IPS-11a (cell line): ENCODE results near the gene AP1S1.

Experiments
- H3K4me3 ChIP-seq: one replicate; pipeline ENCODE4 v1.5.1; 2013; ENCODE audit warnings: low read depth, low read length, control low read depth

The AP1S1 gene

DNA sequence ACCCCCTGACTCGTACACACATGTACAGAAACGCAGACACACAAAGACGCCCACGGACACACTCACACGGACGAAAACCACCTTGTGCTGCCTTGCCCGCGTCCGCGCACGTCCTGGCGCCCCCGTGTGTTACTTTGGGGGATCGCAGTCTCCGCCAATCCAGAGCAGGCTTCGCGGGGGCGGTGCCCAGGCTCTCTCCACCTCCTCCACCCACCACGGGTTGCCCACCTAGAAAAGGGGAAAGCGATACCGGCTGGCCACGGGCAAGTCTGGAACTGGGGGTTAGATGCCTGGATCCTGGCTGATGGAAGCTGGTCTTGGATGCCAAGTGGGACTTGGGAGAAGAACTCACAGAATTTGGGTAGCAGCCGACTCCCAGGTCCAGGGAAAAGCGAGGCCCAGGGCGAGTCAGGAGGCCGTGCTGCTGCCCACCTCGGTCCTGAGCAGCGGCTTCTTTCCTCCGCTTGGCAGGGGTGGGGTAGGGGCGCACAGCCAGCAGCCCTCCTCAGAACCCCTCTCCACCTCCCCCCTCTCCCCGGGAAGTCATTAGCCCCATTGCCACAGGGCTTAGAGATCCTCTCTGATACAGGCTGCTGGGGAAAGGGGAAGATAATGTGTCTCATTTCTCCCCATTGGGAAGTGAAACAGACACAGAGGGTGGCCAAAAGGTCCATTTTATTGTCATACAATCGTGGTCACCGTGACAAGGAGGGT is 15.7 kb downstream of the AP1S1 start:
- peak overlapping the region; percentile 8 for H3K4me3 ChIP-seq

DNA sequence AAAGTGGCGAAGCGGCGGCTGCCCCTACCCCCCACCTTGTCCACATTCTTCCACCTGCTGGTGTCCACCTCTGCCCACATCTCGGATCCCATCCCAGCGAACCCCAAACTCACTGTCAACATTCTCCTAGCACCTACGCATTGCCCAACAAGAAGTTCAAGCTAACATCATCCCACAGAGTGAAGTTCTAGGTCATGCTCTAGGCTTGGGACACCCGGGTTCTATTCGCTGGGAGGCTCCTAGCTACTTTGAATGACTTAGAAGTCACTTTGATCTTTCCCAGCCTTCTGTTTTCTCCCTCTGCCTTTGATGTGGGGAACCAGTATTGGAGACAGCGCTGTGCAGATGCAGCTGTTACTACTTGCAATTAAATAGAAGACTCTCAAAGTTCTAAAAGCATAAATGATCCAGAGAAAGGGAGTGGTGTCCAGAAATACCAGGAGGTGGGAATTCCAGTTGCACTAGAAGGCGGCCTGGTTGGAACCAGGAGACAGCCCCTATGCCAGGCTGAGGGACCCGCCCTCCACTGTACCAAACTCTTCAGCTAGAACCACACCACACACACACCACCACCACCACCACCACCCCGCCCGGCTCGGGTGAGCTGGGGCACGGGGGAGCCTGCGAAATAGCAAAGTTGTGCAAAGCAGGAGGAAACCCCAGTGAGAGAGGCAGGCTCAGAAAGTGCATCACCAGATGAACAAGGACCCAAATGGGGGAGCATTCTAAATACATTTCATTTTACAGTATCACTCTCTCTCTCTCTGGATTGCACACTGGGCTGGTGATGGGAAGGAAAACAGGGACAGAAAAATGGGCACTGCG is 16.6 kb downstream of the AP1S1 start:
- no peak overlapping the region for H3K4me3 ChIP-seq

DNA sequence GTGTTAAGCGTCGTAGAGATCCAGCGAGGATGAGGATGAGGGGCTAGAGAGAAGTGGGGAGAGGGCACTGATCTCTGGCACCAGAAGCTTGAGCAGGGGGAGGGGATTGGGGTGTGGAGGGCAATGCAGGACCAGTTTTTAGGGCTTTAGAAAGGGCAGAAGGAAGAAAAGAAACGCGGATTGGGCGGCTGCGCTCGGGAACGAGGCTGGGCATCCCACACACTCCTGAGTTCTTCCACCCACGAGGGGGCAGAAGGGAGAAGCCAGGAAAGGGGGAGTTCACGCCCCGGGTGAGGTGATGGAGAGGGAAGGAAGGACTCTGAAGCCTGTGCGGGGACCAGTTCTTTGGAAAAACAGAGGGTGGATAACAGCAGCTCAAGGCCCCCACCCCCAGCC is 17.2 kb downstream of the AP1S1 start:
- H3K4me3 ChIP-seq: no peak overlapping the region

DNA sequence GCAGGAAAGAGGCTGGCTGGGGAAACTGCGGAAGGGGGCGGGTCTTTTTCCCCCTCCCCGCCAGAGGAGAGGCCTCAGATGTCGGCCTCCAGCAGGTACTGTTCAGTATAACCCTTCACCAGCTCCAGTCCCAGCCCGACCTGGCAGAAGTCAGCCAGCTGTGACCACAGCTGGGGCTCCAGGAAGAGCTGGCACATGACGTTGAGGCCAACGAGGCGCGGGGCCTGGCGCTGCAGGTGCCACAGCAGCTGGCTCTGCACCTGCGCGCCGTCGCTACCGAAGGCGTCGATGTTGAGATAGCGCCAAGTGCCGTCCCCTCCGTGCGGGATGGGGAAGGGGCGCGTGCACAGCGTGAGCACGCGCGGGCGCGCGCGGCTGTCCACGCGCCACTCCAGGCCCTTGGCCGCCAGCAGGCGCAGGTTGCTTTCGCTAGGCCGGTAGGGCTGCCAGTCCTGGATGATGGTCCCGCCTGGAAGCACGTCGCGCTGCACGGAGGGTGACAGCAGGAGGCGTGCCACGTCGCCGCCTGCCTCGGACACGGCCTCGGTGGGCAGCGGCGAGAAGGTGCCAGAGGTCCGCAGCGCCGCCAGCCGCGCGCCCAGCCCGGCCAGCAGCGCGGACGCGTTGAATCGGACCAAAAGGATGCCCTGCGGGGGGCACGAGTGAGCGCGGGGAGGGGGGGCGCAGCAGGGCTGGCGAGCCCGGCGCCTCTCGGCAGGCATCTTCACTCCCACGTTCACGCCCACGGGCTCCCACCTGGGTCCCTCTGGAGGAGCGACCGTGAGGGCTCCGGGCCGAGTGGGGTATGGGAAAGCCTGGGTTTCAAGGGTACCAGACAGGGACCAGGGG is 18.0 kb downstream of the AP1S1 start:
- peak overlapping the region; percentile 17 for H3K4me3 ChIP-seq

DNA sequence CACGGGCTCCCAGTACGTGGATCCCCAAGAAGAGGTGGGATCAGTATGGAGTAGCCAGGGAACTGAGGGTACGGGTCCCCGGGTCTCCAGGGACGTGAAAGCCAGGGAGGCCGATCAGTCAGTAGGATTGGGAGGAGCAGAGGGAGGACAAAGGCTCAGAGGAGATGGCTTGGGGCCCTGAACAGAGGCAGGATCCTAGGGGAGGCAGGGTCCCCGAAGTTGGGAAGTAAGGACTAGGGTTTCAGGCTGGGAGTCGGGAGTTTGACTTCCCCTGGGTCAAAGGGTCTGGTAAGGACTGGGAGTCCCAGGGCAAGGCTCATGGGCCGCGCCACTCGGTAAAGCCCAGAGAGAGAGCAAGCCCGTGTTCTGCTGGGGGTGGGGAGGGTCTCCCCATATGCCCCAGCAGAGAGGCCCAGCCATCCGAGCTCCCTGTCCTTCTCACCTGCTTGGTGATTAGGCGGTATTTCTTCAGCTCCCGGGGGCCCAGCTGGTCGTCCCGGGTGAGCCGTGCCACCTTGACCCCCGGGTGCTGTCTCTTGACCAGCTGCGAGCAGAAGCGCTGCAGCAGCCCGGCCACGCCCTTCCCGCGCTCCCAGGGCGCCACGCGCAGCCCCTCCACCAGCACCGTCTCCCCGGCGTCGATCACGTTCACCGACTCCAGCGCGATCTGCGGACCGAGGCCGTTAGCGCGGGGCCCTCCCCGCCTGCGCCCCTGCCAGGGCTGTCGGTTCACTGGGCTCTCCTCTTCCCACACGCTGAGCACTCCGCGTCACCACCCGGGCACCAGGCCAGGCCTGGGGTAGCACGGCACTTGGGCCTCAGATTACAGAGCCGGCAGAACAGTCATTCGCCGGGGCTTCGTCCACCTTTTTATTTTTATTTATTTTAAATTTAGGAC is 18.8 kb downstream of the AP1S1 start:
- H3K4me3 ChIP-seq: no peak overlapping the region

DNA sequence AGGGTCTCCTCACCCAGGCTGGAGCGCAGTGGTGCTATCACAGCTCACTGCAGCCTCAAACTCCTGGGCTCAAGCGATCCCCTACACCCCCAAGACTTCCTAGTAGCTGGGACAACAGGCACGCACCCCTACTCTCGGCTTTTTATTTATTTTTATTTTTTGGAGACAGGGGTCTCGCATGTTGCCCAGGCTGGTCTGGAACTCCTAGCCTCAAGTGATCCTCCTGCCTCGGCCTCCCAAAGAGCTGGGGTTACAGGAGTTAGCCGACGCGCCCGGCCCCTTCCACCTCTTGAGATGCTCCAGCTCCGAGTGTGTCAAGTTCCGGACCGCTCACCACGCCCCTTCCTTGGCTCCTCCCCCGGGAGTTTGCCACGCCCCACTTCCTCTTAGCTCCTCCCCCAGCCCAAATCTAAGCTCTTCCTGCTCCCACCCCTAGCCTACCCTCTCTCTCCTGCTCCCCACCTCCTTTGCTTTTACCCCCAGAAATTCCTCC is 19.5 kb downstream of the AP1S1 start:
- H3K4me3 ChIP-seq: no peak overlapping the region

DNA sequence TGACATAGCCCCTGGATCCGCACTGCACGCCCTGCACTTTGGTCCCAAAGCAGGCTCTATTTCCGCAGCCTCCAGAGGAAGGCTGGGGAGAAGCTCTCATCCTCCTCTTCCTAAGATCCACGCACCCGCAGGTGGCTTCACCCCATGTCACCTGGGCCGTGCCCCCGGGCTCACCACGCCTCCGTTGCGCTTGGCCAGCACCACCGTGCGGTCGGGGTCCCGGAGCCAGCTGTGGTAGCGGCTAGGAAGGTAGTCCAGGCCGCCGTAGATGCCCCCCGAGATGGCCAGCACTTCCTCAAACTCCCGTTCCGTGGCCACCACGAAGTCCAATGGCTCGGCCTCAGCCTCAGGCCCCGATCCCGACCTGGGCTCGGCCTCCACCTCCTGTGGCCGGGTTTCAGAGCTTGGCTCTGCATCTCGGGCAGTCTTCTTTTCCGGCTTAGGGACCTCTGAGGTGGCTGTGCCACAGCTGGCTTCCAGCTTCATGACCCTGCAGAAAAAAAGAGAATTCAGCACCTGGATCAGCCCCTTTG is 20.1 kb downstream of the AP1S1 start:
- no peak overlapping the region for H3K4me3 ChIP-seq

DNA sequence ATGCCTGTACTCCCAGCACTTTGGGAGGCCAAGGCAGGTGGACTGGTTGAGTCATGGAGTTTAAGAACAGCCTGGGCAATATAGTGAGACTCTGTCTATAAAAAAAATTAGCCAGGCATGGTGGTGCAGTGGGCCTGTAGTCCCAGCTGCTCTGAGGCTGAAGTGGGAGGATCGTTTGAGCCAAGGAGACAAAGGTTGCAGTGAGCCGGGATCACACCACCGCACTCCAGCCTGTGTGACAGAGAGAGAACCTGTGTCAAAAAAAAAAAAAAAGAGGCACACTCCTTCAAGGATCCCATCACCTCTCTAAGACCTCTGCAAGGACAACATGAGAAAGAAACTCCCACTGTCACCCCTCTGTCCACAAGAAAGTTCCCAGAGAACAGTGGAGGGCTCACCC is 21.4 kb downstream of the AP1S1 start:
- H3K4me3 ChIP-seq: no peak overlapping the region

DNA sequence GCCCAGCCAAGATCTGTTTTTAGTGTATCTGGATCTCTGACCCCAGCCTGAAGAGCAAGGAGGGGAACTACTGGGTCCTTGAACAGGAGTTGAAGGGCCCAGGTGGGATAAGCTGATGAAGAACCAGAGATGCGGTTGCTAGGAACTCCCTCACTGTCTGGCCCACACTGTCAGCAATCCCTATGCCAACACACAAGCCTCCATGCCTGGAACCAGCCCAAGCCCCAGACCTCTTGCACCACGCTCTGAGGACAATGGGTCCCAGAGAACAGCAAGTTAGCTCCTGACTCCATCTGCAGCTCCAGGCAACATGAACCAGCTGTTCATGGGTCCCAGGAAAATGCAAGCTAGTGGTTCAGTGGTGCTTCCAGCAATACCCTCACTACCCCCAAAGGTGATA is 23.4 kb downstream of the AP1S1 start:
- H3K4me3 ChIP-seq: no peak overlapping the region

DNA sequence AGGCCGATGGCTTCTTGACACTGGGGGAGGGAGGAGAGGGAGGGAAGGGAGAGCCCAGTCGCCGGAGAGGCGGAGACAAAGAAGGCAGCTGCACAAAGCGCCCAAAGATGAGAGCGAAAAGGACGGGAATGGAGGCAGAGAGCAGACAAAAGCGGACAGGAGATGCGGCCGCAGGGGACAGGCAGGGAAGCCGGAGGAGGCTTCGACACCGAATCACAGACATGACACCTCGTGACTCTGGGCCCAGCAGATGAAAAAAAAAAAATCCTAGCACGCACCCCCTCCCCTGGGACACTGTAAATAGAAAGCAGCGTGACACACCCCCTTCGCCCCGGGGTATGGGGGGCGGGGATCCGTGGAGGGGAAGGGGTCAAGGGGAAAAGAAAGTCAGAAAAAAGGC is 24.8 kb downstream of the AP1S1 start:
- H3K4me3 ChIP-seq: peak overlapping the region; percentile 21

DNA sequence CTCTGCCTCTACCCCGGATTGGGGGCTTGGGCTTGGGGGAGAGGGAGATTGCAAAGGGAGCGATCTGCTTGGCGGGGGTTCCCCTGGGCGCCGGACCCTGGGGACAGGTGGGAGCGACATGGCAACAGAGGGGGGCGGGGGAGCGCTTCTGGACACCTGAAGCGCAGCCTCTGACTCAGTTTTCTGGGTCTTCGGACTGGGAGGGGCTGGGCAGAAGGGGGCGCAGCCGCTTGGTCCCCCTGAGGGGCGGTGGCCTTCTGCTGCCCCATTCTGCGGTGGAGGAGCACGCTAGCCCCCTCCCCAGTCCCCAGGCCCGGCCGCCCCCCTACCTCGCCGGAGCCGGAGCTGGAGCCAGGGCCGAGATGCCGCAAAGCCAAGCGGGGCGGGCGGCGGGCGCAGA is 25.4 kb downstream of the AP1S1 start:
- H3K4me3 ChIP-seq: peak overlapping the region; percentile 33

DNA sequence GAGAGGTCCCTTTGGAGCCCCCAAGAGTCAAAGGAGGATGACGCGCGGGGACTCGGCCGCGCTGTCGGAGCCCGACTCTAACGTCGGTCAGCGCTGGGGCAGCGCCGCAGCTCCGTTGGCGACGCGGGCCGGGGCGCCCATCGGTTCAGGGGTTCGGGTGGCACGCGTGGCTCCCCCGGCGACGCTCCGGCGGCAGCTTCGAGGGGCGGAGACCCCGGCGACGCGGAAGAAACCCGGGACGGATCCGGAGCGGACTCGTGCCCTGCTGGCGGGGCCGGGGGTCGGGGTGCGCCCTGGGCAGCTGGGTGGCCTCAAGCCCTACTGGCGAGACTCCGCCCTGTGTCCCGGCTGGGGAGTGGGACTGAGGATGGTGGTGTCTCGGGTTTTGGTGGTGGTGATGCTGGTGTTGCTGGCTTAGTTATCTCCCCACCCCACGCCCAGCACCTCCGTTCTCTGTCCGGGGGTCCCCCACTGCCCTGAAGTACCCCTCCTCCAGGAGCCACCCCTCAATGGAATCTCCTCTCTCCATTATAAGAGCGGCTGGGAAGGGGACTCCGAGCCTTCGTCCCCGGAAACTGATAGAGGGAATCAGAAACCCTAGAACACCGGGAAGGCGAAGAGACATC is 26.0 kb downstream of the AP1S1 start, which contains the start of gene NAT16:
Gene NAT16, minus strand, starts transcription at position 164 of the 626 bp plus-strand sequence. CDS start 5,486 bp downstream, outside the sequence.
- peak within 1 kb of the TSS; percentile 33 for H3K4me3 ChIP-seq

DNA sequence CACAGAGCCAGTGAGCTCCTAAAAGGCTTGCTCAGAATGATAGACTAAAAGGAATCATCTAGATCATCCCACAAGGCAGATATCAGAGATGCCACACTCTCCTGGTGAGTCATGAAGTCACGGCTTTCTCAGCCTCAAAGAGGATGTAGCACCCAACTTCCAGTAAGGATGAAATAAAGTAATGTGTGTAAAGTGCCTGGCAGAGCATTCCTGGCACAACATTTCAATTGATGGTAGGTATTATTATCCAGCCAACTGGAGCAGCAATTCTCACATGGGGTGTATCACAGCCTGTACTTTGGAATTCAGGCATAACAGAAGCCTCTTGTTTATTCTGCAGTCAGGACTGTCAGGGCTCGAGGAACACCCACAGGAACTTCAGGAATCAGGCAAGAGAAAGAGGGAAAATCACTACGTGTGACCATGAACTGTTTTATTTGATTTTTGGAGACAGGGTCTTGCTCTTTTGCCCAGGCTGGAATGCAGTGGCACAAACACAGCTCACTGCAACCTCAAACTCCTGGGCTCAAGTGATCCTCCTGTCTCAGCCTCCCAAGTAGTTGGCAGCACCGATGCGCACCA is 31.1 kb downstream of the AP1S1 start:
- H3K4me3 ChIP-seq: no peak overlapping the region

DNA sequence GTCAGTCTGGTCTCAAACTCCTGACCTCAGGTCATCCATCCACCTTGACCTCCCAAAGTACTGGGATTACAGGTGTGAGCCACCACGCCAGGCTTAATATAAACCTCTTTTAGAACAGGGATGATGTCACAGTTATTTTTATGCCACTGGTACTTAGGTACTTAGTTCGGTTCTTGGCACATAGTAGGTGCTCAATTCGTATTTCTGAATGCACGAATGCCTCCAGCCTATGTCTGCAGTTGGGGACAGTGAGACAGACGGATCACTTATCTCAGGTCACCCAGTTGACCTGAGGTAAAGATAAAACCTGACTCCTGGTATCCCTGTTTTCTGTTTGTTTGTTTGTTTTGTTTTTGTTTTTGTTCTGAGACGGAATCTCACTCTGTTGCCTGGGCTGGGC is 31.9 kb downstream of the AP1S1 start:
- H3K4me3 ChIP-seq: no peak overlapping the region

DNA sequence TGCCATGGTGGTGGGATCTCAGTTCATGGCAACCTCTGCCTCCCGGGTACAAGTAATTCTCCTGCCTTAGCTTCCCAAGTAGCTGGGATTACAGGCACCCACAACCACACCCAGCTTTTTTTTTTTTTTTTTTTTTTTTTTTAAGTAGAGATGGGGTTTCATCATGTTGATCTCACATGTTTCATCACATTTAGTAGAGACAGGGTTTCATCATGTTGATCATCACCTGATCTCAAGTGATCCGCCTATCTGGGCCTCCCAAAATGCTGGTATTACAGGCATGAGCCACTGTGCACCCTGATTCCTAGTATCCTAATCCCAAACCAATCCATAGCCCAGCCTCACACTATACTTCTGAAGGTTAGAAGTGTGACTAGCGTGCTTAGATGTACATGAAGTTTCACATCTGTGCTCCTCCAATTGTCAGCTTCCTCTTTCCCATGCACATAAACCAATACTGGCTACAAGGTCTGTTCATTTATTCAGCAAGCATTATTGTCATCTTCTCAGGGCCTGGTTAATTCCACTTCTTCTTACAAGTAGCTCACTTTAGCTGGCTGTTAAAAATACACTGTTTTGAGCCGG is 32.7 kb downstream of the AP1S1 start:
- no peak overlapping the region for H3K4me3 ChIP-seq

DNA sequence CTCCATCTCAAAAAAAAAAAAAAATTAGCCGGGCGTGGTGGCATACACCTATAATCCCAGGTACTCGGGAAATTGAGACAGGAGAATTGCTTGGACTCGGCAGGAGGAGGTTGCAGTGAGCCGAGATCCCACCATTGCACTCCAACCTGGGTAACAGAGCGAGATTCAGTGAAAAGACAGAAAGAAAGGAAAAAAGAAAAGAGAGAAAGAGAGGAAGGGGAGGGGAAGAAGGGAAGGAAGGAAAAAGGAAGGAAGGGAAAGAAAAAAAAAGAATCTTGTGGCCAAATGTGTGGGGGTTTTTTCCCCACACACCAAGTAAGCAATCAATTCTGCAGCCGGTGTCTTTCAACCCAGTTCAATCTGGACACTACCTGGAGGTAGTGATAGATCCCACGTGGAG is 34.8 kb downstream of the AP1S1 start:
- no peak overlapping the region for H3K4me3 ChIP-seq

DNA sequence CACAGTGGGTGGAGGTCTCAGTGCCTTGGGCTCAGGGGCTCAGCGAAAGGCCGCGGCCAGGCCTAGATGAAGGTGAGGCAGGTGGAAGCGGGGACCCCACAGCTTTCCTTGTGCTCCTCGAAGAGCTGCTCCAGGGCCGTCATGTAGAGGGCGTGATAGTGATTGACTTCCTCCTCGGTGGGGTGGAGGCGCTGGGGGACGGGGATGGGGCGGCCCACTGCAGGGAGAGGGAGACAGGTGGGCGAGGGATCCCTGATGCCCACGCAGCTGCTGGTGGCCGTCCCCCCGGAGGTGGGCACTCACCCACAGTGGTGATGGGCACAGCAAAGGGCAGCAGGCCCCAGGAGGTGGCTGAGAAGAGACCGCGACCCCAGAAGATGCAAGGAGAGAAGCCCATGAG is 41.6 kb downstream of the AP1S1 start:
- H3K4me3 ChIP-seq: no peak overlapping the region

DNA sequence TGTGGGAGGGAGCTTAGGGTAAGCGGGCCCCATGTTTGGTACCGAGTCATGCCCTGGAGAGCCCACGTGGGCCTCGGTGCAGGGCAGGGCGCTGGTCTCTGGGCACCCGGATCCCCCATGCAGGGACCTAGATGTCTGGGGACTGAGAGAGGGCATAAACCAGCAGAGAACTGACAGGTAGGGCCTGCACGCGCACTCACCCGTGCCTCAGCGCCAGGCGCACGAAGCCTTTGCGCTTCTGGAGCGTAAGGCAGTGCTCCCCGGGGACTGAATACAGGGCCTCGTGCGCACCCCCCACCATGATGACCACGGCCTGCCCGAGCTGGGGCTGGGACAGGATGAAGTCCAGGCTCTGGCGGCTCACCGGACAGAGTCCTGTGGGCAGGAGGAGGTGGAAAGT is 43.7 kb downstream of the AP1S1 start:
- H3K4me3 ChIP-seq: no peak overlapping the region

DNA sequence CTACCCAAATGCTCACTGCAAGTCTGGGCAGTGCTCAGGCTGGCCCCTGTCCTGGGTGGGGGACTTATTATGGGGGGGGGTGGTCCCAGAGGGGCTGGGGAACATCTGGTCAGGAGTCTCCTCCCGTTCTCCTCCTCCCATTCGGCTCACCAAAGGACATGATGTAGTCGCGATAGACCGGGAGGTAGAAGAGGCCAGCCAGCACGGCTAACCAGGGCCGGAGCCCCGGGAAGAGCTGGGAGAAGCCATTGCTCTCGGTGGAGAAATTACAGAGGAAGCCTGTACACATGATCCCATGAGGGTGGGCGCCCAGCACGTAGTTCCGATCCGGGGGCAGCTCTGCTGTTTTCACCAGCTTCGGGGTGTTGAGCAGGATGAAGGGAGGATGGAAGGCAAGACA is 44.2 kb downstream of the AP1S1 start:
- no peak overlapping the region for H3K4me3 ChIP-seq
